Stimulated activated CD8-positive, alpha-beta memory T cell treated with anti-CD3 and anti-CD28 coated beads, Interleukin-15, amount 100 ng/mL, for 48 hours (primary cell): Measurements from ENCODE around the gene RASGEF1C.

ENCODE experiments used
- DNase-seq, 2 donors: peaks; one replicate each; pipeline ENCODE4 v3.0.0-alpha.2; 2020; ENCODE audit warnings: low read depth in 2 of 2

The RASGEF1C gene

DNA sequence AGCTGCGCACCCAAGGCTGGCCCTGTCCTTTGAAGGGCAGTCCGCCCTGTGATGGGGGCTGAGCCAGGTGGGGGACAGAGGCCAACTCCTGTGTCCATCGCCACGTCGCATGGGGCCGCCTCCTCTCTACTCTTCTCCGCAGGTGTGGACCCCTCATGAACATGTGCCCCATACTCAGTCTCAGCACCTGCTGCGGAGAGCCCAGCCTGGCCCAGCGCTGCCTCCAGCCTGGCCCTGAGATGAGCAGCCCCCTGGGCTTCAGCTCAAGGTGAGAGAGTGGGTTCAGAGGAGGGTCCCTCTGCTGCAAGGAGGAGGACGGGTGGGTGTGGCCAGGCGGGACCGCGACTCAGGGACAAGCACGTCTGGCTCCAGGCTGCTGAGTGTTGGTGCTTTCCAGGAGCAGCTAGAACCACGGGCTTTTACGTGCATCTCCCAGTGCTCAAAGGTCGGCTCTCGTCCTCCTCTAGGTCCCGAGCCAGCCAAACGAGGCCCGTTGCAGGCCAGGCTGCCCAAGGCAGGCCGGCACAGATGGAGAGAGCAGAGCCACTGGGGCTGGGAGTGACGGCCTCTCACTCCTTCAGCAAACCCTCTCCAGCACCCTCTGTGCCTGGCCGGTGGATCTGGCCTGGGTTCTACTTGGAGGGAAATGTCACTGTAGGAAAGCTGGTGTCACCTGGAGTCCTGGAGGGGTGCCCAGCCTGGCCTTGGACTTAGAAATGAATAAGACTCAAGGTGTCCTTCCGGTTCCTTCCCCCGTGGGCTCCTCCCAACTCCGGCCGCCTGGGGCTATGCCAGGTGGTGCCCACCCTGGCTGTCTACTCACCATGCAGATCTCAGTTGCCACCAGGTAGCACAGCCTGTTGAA, 88.5 kb downstream of the RASGEF1C start:
- DNase-seq = no peak

GRCh38 chr5:180119903-180120236, 89.1 kb downstream of the RASGEF1C start:
- DNase-seq = no peak

DNA sequence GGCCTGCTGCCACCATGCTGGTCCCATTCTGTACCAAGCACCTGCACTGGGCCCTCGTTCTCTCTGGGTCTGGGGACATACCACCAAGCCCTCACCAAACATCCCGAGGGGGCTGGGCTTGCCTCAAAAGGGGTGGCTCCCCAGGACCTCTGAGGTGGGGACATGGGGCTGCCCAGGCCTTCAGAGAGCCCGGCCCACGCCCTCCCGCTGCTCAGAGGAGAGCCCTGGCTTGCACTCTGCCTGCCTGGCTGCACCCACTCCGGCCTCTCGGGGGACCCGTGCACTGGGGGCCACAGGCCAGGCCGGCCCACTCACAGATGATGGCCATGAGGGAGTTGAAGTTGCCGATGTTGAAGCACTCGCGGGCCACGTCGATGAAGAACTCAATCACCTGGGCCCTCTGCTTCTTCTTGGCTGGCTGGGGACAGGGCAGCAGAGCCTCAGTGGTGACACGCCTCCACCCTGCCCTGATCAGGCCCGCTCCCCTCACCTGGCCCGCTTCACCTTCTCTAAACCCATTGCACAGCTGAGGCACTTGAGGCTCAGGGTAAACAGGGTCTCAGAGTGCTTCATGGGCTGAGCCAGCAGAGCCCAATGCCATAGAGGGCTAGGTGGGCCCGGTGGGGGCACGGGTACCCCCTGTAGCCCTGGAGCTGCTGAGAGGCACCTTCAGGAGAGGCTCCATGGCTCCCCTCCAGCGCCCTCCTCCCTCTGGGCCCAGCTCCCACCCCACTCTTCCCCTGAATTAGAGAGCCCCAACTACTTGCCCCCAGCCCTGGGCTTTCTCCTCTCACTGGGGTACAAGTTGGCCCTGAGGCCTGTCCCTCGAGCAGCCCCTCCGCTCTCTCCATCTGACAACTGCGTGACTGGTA, 89.7 kb downstream of the RASGEF1C start:
- DNase-seq = no peak

DNA sequence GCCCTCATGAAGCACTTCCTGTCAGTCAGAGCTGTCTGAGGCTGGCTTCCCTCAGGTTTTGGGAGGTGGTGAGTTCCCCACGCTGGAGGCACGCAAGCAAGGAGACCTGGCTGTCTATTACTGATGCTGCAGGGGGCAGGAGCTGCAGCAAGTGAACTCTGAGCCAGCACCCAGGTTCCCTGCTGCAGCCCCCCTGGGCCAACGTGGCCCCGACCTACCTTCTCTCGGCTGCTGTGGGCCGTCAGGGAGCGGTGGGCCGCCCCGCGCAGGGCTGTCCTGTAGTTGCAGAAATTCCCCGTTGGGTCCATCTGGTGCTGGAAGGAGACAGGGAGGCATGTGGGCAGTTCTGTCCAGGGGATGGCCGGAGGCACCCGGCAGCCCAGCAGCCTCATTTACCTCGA, 90.6 kb downstream of the RASGEF1C start:
- no peak for DNase-seq

DNA sequence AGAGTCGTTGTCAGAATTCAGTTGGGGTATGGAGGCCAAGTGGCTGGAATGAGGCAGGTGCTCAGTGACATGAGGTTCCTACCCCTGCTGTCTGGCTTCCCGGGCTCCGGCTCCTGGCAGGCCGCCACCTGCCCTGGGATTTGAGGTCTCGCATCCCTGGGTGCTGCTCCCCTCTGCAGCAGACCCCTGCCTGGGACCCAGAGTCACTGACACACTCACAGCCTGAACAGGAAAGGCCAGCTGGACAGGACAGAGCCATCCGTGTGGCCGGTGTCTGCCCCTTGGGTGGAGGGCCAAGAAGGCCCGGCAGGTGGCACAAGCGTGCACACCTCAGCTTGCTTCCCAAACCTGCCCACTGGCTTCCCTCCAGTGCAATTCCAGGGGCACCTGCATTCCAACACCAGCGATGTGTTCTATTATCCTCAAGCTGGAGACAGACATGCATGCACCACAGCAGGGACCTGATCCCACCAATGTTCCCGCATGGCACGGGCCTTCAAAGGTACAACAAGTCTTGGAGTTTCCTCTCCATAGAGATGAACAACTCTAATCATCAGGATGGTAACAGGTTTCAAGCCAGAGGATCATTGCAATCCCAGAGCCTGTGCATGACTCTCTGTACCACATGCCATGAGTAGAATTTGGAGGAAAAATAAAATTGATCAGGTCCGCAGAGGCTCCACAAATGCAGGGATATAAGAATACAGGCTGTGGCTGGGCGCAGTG, 91.8 kb downstream of the RASGEF1C start:
- no peak for DNase-seq

GRCh38 chr5:180116077-180116999, 92.7 kb downstream of the RASGEF1C start:
- DNase-seq = no peak

- DNase-seq = no peak
Observed at GRCh38 chr5:180115326-180116076, 93.5 kb downstream of the RASGEF1C start.

- DNase-seq = no peak
Observed at GRCh38 chr5:180114304-180115003, 94.6 kb downstream of the RASGEF1C start.

DNA sequence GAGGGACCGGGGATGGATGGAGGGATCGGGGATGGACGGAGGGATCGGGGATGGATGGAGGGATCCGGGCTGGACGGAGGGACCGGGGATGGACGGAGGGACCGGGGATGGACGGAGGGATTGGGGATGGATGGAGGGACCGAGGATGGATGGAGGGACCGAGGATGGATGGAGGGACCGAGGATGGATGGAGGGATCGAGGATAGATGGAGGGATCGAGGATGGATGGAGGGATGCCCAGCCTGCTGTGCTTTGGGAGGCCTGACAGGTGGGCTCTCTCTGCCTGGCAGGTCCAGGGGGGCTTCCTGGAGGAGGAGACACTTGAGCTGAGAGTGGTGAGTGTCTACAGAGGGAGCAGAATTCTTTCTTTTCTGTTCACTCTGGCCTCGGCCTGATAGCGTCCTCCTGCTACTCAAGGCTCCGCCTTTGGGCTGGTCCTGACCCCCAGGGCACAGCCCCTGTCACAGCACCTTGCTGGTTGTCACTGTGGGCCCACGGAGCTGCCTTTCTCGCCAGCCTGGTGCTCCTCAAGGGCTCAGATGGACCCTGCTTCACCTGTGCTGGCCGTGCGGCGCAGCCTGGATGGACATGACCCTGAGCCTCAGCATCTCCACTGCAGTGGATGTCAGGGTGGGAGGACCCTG, 95.2 kb downstream of the RASGEF1C start:
- no peak for DNase-seq

DNA sequence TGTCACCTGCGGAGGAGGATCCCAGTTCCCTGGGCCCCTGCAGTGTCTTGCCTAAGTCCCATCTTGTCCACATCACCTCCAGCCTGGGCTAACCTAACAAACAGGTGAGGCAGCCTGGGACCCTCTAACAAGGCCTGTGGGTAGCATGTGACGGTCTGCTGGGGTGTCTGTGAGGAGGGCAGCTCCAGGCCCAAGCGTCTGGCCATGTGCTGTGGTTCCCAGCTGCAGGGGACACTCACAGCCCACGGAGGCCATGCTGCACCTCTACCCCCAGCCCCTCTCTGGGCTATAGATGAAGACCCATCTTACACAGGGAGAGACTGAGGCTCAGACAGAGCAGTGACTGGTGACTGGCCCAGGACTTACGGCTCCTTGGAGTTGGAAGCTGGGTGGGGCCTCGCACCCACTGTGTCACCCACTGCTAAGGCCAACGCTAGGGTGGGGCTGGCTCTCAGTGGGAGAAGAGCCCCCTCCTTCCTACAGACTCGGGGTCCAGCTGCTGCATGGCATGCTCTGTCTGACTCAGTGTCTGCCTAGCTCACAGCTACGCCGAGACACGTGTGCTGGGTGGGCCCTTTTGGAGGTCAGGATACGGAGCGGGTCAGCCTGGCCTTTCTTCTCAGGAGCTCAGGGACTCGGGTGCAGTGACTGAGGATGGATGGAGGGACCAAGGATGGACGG, 96.7 kb downstream of the RASGEF1C start:
- no peak for DNase-seq

- no peak for DNase-seq
Observed at GRCh38 chr5:180111273-180112002, 97.6 kb downstream of the RASGEF1C start.

GRCh38 chr5:180109920-180110319, 99.1 kb downstream of the RASGEF1C start:
- DNase-seq = no peak

GRCh38 chr5:180107005-180107404, 102.0 kb downstream of the RASGEF1C start:
- no peak for DNase-seq

- no peak for DNase-seq
Observed at GRCh38 chr5:180105827-180106312, 103.1 kb downstream of the RASGEF1C start.

- DNase-seq = no peak
Observed at GRCh38 chr5:180104168-180104530, 104.9 kb downstream of the RASGEF1C start.

DNA sequence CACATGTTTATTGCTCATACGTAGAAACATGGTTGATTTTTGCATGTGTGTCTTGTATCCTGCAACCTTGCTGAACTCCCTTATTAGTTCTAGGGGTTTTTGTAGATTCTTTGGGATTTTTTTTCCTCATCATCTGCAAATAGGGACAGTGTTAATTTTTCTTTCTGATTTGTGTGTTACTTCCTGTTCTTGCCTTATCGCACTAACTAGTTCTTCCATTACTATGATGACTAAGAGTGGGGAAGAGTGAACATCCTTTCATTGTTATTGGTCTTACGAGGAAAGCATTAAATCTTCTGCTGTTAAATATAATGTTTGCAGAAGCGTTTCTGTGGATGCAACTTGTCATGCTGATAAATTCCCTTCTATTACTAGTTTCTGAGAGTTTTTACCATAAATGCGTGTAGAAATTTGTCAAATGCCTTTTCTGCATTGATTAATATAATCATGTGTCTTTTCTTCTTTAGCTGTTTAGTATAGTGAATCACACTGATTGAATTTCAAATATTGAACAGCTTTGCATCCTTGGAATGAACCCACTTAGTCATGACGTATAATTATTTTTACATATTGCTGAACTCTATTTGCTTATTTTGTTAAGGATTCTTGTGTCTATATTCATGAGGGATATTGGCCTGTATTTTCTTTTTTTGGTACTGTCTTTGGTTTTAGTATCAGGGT, 105.4 kb downstream of the RASGEF1C start:
- DNase-seq = no peak

DNA sequence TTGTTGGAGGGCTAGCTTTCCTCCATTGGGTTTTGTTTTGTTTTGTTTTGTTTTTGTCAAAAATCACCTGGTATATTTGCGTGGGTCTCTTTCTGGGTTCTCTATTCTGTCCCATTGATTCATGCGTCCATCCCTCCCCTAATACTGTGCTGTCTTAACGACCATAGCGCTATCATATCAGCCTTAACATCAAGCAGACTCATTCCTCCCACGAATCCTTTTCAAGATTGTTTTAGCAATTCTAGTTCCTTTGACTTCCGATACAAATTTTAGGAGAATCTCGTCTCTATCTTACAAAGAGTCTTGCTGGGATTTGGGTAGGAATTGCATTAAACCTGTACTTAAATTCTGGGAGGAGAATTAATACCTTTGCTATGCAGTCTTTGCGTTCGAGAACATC, 106.4 kb downstream of the RASGEF1C start:
- DNase-seq = no peak
